HEK293T (cell line): ENCODE results near the gene MTURN.

Experiments used
- CTCF ChIA-PET: fragments of 350-600 bp; formaldehyde crosslinking; extraction: SDS; loops from one replicate; lab custom pipeline; 2021; ENCODE audit warnings: antibody characterized with exemption, inconsistent platforms; lab: Yijun Ruan, JAX
- POLR2A ChIA-PET: fragments of 350-600 bp; formaldehyde crosslinking; extraction: SDS; loops from one replicate; lab custom pipeline; 2020; ENCODE audit warnings: antibody characterized with exemption, inconsistent platforms; lab: Yijun Ruan, JAX
- DNase-seq: peaks from one replicate; pipeline ENCODE4 v3.0.0; 2012; ENCODE audit warnings: mixed read lengths; ENCODE audit errors: extremely low spot score
- ARNT ChIP-seq: fragments of 450-650 bp; IDR thresholded peaks from 2 replicates; pipeline ENCODE4 v1.6.1; 2017; ENCODE audit warnings: mild to moderate bottlenecking
- BHLHE40 ChIP-seq: fragments of 450-650 bp; IDR thresholded peaks from 2 replicates; pipeline ENCODE4 v1.6.1; 2016; ENCODE audit warnings: mild to moderate bottlenecking, moderate library complexity, borderline replicate concordance
- CTBP1 ChIP-seq: fragments of 450-650 bp; IDR thresholded peaks from 2 replicates; pipeline ENCODE4 v1.6.1; 2016; ENCODE audit warnings: borderline replicate concordance
- ELF4 ChIP-seq: fragments of 450-650 bp; IDR thresholded peaks from 2 replicates; pipeline ENCODE4 v1.6.1; 2017; ENCODE audit warnings: antibody characterized with exemption
- FOXA1 ChIP-seq: fragments of 450-650 bp; IDR thresholded peaks from 2 replicates; pipeline ENCODE4 v1.6.1; 2016; ENCODE audit warnings: mild to moderate bottlenecking
- FOXK2 ChIP-seq: fragments of 450-650 bp; IDR thresholded peaks from 2 replicates; pipeline ENCODE4 v1.6.1; 2016; ENCODE audit warnings: mild to moderate bottlenecking
- FOXM1 ChIP-seq: fragments of 450-650 bp; IDR thresholded peaks from 2 replicates; pipeline ENCODE4 v1.6.1; 2017; ENCODE audit warnings: mild to moderate bottlenecking, borderline replicate concordance
- HDGF ChIP-seq: fragments of 450-650 bp; IDR thresholded peaks from 2 replicates; pipeline ENCODE4 v1.6.1; 2017; ENCODE audit warnings: antibody characterized with exemption, borderline replicate concordance
- L3MBTL2 ChIP-seq: fragments of 450-650 bp; conservative IDR thresholded peaks from 2 replicates; pipeline ENCODE4 v1.6.1; 2016; ENCODE audit warnings: mild to moderate bottlenecking
- LEF1 ChIP-seq: fragments of 450-650 bp; IDR thresholded peaks from 2 replicates; pipeline ENCODE4 v1.6.1; 2017; ENCODE audit warnings: mild to moderate bottlenecking, borderline replicate concordance
- NFRKB ChIP-seq: fragments of 450-650 bp; IDR thresholded peaks from 2 replicates; pipeline ENCODE4 v1.6.1; 2016; ENCODE audit warnings: mild to moderate bottlenecking, moderate library complexity
- PKNOX1 ChIP-seq: fragments of 450-650 bp; IDR thresholded peaks from 2 replicates; pipeline ENCODE4 v1.6.1; 2016
- SP1 ChIP-seq: fragments of 450-650 bp; IDR thresholded peaks from 2 replicates; pipeline ENCODE4 v1.6.1; 2017
- SUZ12 ChIP-seq: fragments of 450-650 bp; IDR thresholded peaks from 2 replicates; pipeline ENCODE4 v1.6.1; 2016; ENCODE audit warnings: mild to moderate bottlenecking
- TARDBP ChIP-seq: fragments of 450-650 bp; IDR thresholded peaks from 2 replicates; pipeline ENCODE4 v1.6.1; 2016
- ZNF384 ChIP-seq: fragments of 450-650 bp; IDR thresholded peaks from 2 replicates; pipeline ENCODE4 v1.6.1; 2016

MTURN gene

GRCh38 chr7:30148426-30148825 lies 13.6 kb downstream of the MTURN start:
- TF ChIP-seq SUZ12 (no peak), ZNF384 (no peak), BHLHE40 (no peak), FOXK2 (no peak), CTBP1 (no peak), FOXA1 (no peak), ARNT (no peak), HDGF (no peak), NFRKB (no peak), SP1 (no peak)
- CTCF ChIA-PET, result interaction anchor here (0.6 kb wide), 1 partner anchor 87 kb away, joined by 5 read pairs; no protein-coding TSS in a partner anchor
- no peak for DNase-seq
- POLR2A ChIA-PET, result interaction anchor here (1.8 kb wide), 1 partner anchor 12 kb away, joined by 4 read pairs; no protein-coding TSS in a partner anchor

GRCh38 chr7:30148951-30149459 lies 14.2 kb downstream of the MTURN start:
- CTCF ChIA-PET, result interaction anchor here (0.6 kb wide), 1 partner anchor 87 kb away, joined by 5 read pairs; no protein-coding TSS in a partner anchor
- POLR2A ChIA-PET, result interaction anchor here (1.8 kb wide), 1 partner anchor 13 kb away, joined by 4 read pairs; no protein-coding TSS in a partner anchor
- TF ChIP-seq NFRKB, result no peak
- TF ChIP-seq BHLHE40, result no peak
- no peak for TF ChIP-seq SP1
- TF ChIP-seq FOXM1, result no peak
- no peak for TF ChIP-seq TARDBP
- no peak for TF ChIP-seq L3MBTL2
- DNase-seq, result no peak

- no peak for DNase-seq
- TF ChIP-seq FOXA1 (no peak), PKNOX1 (no peak), FOXM1 (no peak), CTBP1 (no peak), FOXK2 (no peak), SP1 (no peak), ZNF384 (no peak), BHLHE40 (no peak), TARDBP (no peak), L3MBTL2 (no peak), LEF1 (no peak), SUZ12 (no peak), HDGF (no peak), ELF4 (no peak), ARNT (no peak), NFRKB (no peak)
- ChIA-PET CTCF (no interaction called here), POLR2A (interaction anchor here (1.8 kb wide), 1 partner anchor 13 kb away, joined by 4 read pairs; no protein-coding TSS in a partner anchor)
Observed at GRCh38 chr7:30149640-30150272, 15.0 kb downstream of the MTURN start.

GRCh38 chr7:30150711-30151110 lies 15.9 kb downstream of the MTURN start:
- TF ChIP-seq BHLHE40, result no peak
- TF ChIP-seq CTBP1, result no peak
- no peak for TF ChIP-seq LEF1
- TF ChIP-seq SUZ12, result no peak
- TF ChIP-seq FOXK2, result no peak
- no peak for DNase-seq
- ChIA-PET POLR2A (no interaction called here), CTCF (no interaction called here)

GRCh38 chr7:30154111-30154587 lies 19.4 kb downstream of the MTURN start:
- ChIA-PET POLR2A (interaction anchor here (1.0 kb wide), 1 partner anchor 18 kb away, joined by 3 read pairs; no protein-coding TSS in a partner anchor), CTCF (no interaction called here)
- TF ChIP-seq NFRKB (no peak), SUZ12 (no peak), ELF4 (no peak), HDGF (no peak), ZNF384 (no peak), ARNT (no peak), L3MBTL2 (no peak), FOXM1 (no peak), BHLHE40 (no peak), LEF1 (no peak), FOXK2 (no peak), FOXA1 (no peak)
- no peak for DNase-seq

GRCh38 chr7:30155481-30155880 lies 20.7 kb downstream of the MTURN start:
- ChIA-PET POLR2A (no interaction called here), CTCF (no interaction called here)
- TF ChIP-seq LEF1 (no peak), SP1 (no peak), ZNF384 (no peak), FOXA1 (no peak), NFRKB (no peak)
- DNase-seq, result no peak

- ChIA-PET CTCF (no interaction called here), POLR2A (no interaction called here)
- TF ChIP-seq TARDBP, result no peak
- DNase-seq, result no peak
Observed at GRCh38 chr7:30157204-30157603, 22.4 kb downstream of the MTURN start.

GRCh38 chr7:30159163-30159562 lies 24.4 kb downstream of the MTURN start:
- TF ChIP-seq FOXK2, result no peak
- no peak for TF ChIP-seq ARNT
- TF ChIP-seq CTBP1, result no peak
- TF ChIP-seq FOXM1, result no peak
- no peak for TF ChIP-seq HDGF
- POLR2A ChIA-PET, result no interaction called here
- CTCF ChIA-PET, result no interaction called here
- no peak for DNase-seq
